Activated T-cell treated with anti-CD3 and anti-CD28 coated beads, Interleukin-2, amount 50 U/mL, for 1 hour (primary cell): ENCODE data around the gene CACNG3.
"Not testable (repeated sequence)": the region's sequence is repeated elsewhere in the genome, so short reads cannot be mapped to it uniquely, and the experiment has no call there.

ENCODE experiments used
- DNase-seq: peaks from one replicate; pipeline ENCODE4 v3.0.0-alpha.2; 2020

The CACNG3 gene

GRCh38 chr16:24255456-24256371 lies at the start of gene CACNG3:
CACNG3 (plus strand) TSS chr16:24256335; CDS start chr16:24256755, 420 bp downstream.
- peak; percentile 43 for DNase-seq

GRCh38 chr16:24206926-24207325 lies 49.2 kb upstream of the CACNG3 start:
- no peak for DNase-seq

- no peak for DNase-seq
Observed at GRCh38 chr16:24208710-24209109, 47.4 kb upstream of the CACNG3 start.

GRCh38 chr16:24214992-24215391 lies 41.1 kb upstream of the CACNG3 start:
- DNase-seq: no peak

GRCh38 chr16:24216961-24217360 lies 39.2 kb upstream of the CACNG3 start:
- no peak for DNase-seq

- DNase-seq: no peak
Observed at GRCh38 chr16:24217461-24217860, 38.7 kb upstream of the CACNG3 start.

- DNase-seq: no peak
Observed at GRCh38 chr16:24218299-24218698, 37.8 kb upstream of the CACNG3 start.

- DNase-seq: no peak
Observed at GRCh38 chr16:24221219-24221618, 34.9 kb upstream of the CACNG3 start.

GRCh38 chr16:24228514-24228913 lies 27.6 kb upstream of the CACNG3 start:
- no peak for DNase-seq

- DNase-seq: no peak
Observed at GRCh38 chr16:24232936-24233335, 23.2 kb upstream of the CACNG3 start.

GRCh38 chr16:24234737-24235136 lies 21.4 kb upstream of the CACNG3 start:
- no peak for DNase-seq

GRCh38 chr16:24235806-24236205 lies 20.3 kb upstream of the CACNG3 start:
- no peak for DNase-seq

- DNase-seq: not testable (repeated sequence)
Observed at GRCh38 chr16:24238846-24239245, 17.3 kb upstream of the CACNG3 start.

GRCh38 chr16:24246911-24247607 lies 9.1 kb upstream of the CACNG3 start:
- no peak for DNase-seq

- peak; percentile 27 for DNase-seq
Observed at GRCh38 chr16:24253192-24253591, 2.9 kb upstream of the CACNG3 start.

- no peak for DNase-seq
Observed at GRCh38 chr16:24257958-24258357, 1.8 kb downstream of the CACNG3 start.

GRCh38 chr16:24258791-24259190 lies 2.7 kb downstream of the CACNG3 start:
- DNase-seq: no peak

GRCh38 chr16:24262816-24263215 lies 6.7 kb downstream of the CACNG3 start:
- no peak for DNase-seq

GRCh38 chr16:24270721-24271442 lies 14.7 kb downstream of the CACNG3 start:
- no peak for DNase-seq

- DNase-seq: no peak
Observed at GRCh38 chr16:24272379-24272778, 16.2 kb downstream of the CACNG3 start.

GRCh38 chr16:24273508-24274182 lies 17.5 kb downstream of the CACNG3 start:
- DNase-seq: no peak

- DNase-seq: no peak
Observed at GRCh38 chr16:24275413-24275812, 19.3 kb downstream of the CACNG3 start.

- DNase-seq: no peak
Observed at GRCh38 chr16:24279982-24280515, 23.9 kb downstream of the CACNG3 start.
